ENCODE measurements around the gene NUDT4.
"Not testable (repeated sequence)": the region's sequence is repeated elsewhere in the genome, so short reads cannot be mapped to it uniquely, and the experiment has no call there.

The NUDT4 gene

GRCh38 chr12:93403988-93404803, 26.5 kb downstream of the NUDT4 start:
- no peak for DNase-seq

GRCh38 chr12:93404961-93405849, 27.5 kb downstream of the NUDT4 start:
- no peak for DNase-seq

GRCh38 chr12:93407054-93407962, 29.6 kb downstream of the NUDT4 start:
- DNase-seq: no peak

- no peak for DNase-seq
These were observed 30.2 kb downstream of the NUDT4 start for GRCh38 chr12:93407963-93408283.

GRCh38 chr12:93408813-93409212, 31.1 kb downstream of the NUDT4 start:
- DNase-seq: no peak

- DNase-seq: not testable (repeated sequence)
These were observed 31.8 kb downstream of the NUDT4 start for GRCh38 chr12:93409343-93410187.

GRCh38 chr12:93411060-93411459, 33.3 kb downstream of the NUDT4 start:
- DNase-seq: not testable (repeated sequence)

- DNase-seq: not testable (repeated sequence)
These were observed 34.7 kb downstream of the NUDT4 start for GRCh38 chr12:93412396-93412795.

- no peak for DNase-seq
These were observed 35.3 kb downstream of the NUDT4 start for GRCh38 chr12:93413064-93413463.

GRCh38 chr12:93415723-93416464, 38.2 kb downstream of the NUDT4 start:
- no peak for DNase-seq

GRCh38 chr12:93417967-93418480, 40.3 kb downstream of the NUDT4 start:
- DNase-seq: no peak

GRCh38 chr12:93419388-93420034, 41.8 kb downstream of the NUDT4 start:
- no peak for DNase-seq

GRCh38 chr12:93422050-93422449, 44.3 kb downstream of the NUDT4 start:
- DNase-seq: no peak

GRCh38 chr12:93425736-93426411, 48.1 kb downstream of the NUDT4 start:
- no peak for DNase-seq

- DNase-seq: no peak
These were observed 48.7 kb downstream of the NUDT4 start for GRCh38 chr12:93426412-93426805.

- DNase-seq: no peak
These were observed 50.2 kb downstream of the NUDT4 start for GRCh38 chr12:93427779-93428564.

- DNase-seq: no peak
These were observed 51.7 kb downstream of the NUDT4 start for GRCh38 chr12:93429448-93429847.

- DNase-seq: no peak
These were observed 52.1 kb downstream of the NUDT4 start for GRCh38 chr12:93429852-93430251.

GRCh38 chr12:93430280-93430679, 52.6 kb downstream of the NUDT4 start:
- no peak for DNase-seq

Measured in CD4-positive, alpha-beta T cell treated with Interleukin-15 for 1 hour (primary cell).